ENCODE results near the gene PGA5.
A peak's percentile ranks its signal among the peaks of the same experiment; 100 is the strongest.

The PGA5 gene

GRCh38 chr11:61297341-61297740 is 56.4 kb downstream of the PGA5 start:
- H3K4me3 ChIP-seq (ENCODE audit: low read depth, low read length): no peak overlapping the region
- TF ChIP-seq CTCF (conservative IDR thresholded peaks at IDR 0.05; ENCODE audit: low read depth, low read length): no peak
- peak; percentile 57 for DNase-seq (ENCODE audit: low read depth)

GRCh38 chr11:61297746-61298145 is 56.8 kb downstream of the PGA5 start:
- no peak for TF ChIP-seq CTCF (conservative IDR thresholded peaks at IDR 0.05; ENCODE audit: low read depth, low read length)
- DNase-seq (ENCODE audit: low read depth): peak; percentile 85
- no peak overlapping the region for H3K4me3 ChIP-seq (ENCODE audit: low read depth, low read length)

GRCh38 chr11:61298663-61299244 is 57.8 kb downstream of the PGA5 start:
- H3K4me3 ChIP-seq (ENCODE audit: low read depth, low read length): no peak overlapping the region
- TF ChIP-seq CTCF (conservative IDR thresholded peaks at IDR 0.05; ENCODE audit: low read depth, low read length): no peak
- DNase-seq (ENCODE audit: low read depth): peak; percentile 23

All from choroid plexus epithelial cell (primary cell).